ENCODE results near the gene GNG13. TPM values are rescaled to one million over a fixed set of nuclear protein-coding genes. Genes with fewer than 3 reads are reported as not detected.

The GNG13 gene
- total RNA-seq, 4 donors from 2014 or later: not detected

- Histone ChIP-seq H3K36me3 (no peaks in the 10 kb centered on the region), H3K4me1 (peaks cover 0 to 11% (median 0%) of the 10 kb centered on the region in 4 donors), H3K9me3 (no peaks in the 10 kb centered on the region), H3K4me3 (no peak overlapping the region), H3K27me3 (peaks cover 2 to 43% of the 10 kb centered on the region in 2 donors), H3K27ac (no peak overlapping the region)
- DNase-seq (ENCODE audit: low spot score in 2 of 2): no peak
- TF ChIP-seq EP300 (IDR thresholded peaks at IDR 0.05) (no peak), POLR2A (IDR thresholded peaks at IDR 0.05) (no peak), CTCF (IDR thresholded peaks at IDR 0.05) (no peak)
- WGBS, 2 donors: 87 to 93% methylated on average over 23 to 24 of the region's 25 CpGs
Measured at GRCh38 chr16:824601-825000, 24.1 kb upstream of the GNG13 start.

DNA sequence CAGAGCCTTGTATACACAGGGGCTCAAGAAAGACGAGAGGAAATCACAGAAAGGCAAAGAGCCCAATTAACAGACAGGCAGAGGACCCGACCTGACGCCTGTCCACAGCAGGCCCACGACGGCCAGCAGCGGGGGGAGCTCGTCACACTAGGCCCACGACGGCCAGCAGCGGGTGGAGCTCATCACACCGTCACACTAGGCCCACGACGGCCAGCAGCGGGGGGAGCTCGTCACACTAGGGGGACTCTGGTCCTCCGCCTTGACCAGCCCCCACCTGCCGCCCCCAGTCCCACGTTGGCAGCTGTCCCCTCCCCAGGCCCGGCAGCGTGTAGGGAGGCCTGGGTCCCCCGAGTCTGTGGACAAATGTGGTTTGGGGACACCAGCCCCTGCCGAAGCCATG lies 23.7 kb upstream of the GNG13 start:
- Histone ChIP-seq H3K4me1 (peaks cover 0 to 11% (median 0%) of the 10 kb centered on the region in 4 donors), H3K27me3 (peaks cover 2 to 47% of the 10 kb centered on the region in 2 donors), H3K27ac (no peak overlapping the region), H3K36me3 (no peaks in the 10 kb centered on the region), H3K4me3 (no peak overlapping the region), H3K9me3 (no peaks in the 10 kb centered on the region)
- 86 to 88% methylated on average over 17 to 20 of the region's 22 CpGs for WGBS, 2 donors
- no peak for DNase-seq (ENCODE audit: low spot score in 2 of 2)
- TF ChIP-seq CTCF (IDR thresholded peaks at IDR 0.05): no peak
- no peak for TF ChIP-seq EP300 (IDR thresholded peaks at IDR 0.05)
- no peak for TF ChIP-seq POLR2A (IDR thresholded peaks at IDR 0.05)

DNA sequence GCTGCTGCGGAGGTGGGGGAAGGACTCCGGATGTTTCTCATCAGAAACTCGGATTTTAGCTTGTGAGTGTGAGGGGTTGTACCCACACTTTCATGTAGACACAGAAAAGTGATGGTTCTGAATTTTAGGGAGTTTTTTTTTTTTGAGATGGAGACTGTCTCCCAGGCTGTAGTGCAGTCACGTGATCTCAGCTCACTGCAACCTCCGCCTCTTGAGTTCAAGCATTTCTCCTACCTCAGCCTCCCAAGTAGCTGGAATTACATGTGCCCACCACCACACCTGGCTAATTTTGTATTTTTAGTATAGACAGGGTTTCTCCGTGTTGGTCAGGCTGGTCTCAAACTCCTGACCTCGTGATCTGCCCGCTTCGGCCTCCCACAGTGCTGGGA lies 22.4 kb upstream of the GNG13 start:
- no peaks in the 10 kb centered on the region for H3K9me3 ChIP-seq
- no peaks in the 10 kb centered on the region for H3K36me3 ChIP-seq
- H3K4me1 ChIP-seq: peaks cover 0 to 11% (median 0%) of the 10 kb centered on the region in 4 donors
- TF ChIP-seq CTCF (IDR thresholded peaks at IDR 0.05): no peak
- no peak for TF ChIP-seq POLR2A (IDR thresholded peaks at IDR 0.05)
- no peak for TF ChIP-seq EP300 (IDR thresholded peaks at IDR 0.05)
- peaks cover 2 to 60% of the 10 kb centered on the region in 2 donors for H3K27me3 ChIP-seq
- no peak overlapping the region for H3K27ac ChIP-seq
- whole genome bisulfite sequencing, 2 donors: 89 to 93% methylated on average over 9 of the region's 9 CpGs
- no peak overlapping the region for H3K4me3 ChIP-seq
- no peak for DNase-seq (ENCODE audit: low spot score in 2 of 2)

GRCh38 chr16:822174-822908 lies 21.8 kb upstream of the GNG13 start:
- Histone ChIP-seq H3K27ac (no peak overlapping the region), H3K27me3 (peaks cover 2 to 66% of the 10 kb centered on the region in 2 donors)
- WGBS, 2 donors: 83 to 86% methylated on average over 14 to 19 of the region's 21 CpGs

More at GRCh38 chr16:822174-822908, 21.8 kb upstream of the GNG13 start:
- DNase-seq (ENCODE audit: low spot score in 2 of 2): no peak
- no peak overlapping the region for H3K4me3 ChIP-seq
- TF ChIP-seq CTCF (IDR thresholded peaks at IDR 0.05): no peak
- no peak for TF ChIP-seq EP300 (IDR thresholded peaks at IDR 0.05)
- TF ChIP-seq POLR2A (IDR thresholded peaks at IDR 0.05): no peak
- peaks cover 0 to 11% (median 0%) of the 10 kb centered on the region in 4 donors for H3K4me1 ChIP-seq
- no peaks in the 10 kb centered on the region for H3K36me3 ChIP-seq
- H3K9me3 ChIP-seq: no peaks in the 10 kb centered on the region

All from tibial nerve (tissue), 4 donors.